GM23338 (cell line): ENCODE results near the gene KLHL7.

Experiments used
- CREB1 ChIP-seq: fragments of 250-450 bp; sonication (Bioruptor Pico); IDR thresholded peaks from 2 replicates; pipeline ENCODE4 v1.5.0; 2020; ENCODE audit warnings: low read depth, mild to moderate bottlenecking, moderate library complexity
- JUNB ChIP-seq: IDR thresholded peaks from one replicate; pipeline ENCODE4 v1.6.1; 2016; ENCODE audit warnings: antibody characterized with exemption; ENCODE audit not compliant: unreplicated experiment
- TF ChIP-seq, protein P1 (sequence below): IDR thresholded peaks from one replicate; pipeline ENCODE4 v1.6.1; 2018; ENCODE audit warnings: antibody characterized with exemption; ENCODE audit not compliant: unreplicated experiment
- TF ChIP-seq, protein P2 (sequence below), 2 experiments: fragments of 200-600 bp in 1 of 2; sonication (generic) in 1 of 2; conservative IDR thresholded peaks; 2 replicates each; pipeline versions ENCODE4 v1.5.1 to v1.6.1; 2016 to 2017; ENCODE audit warnings: antibody characterized with exemption in 2 of 2, low read depth in 2 of 2, mild to moderate bottlenecking in 2 of 2, moderate library complexity in 1 of 2

DNA sequence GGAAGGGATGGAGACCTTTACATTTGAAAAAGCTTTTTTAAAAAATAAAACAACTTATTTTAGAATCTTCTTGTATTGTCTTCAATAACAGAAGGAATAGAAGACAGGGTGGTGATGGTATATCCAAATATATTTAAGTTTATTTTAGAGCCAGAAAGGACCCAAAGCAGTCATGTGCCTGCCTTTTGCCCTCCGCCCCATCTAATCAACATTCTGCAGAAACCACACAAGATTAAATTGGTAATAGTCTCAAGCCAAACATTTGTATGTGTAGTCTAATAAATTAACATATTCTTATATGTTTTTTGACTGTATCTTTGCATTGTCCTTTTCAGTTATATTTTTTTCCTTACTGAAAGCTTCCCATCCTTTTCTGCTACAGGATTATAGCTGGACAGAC lies 59.7 kb downstream of the KLHL7 start:
- TF ChIP-seq, protein P1, sequence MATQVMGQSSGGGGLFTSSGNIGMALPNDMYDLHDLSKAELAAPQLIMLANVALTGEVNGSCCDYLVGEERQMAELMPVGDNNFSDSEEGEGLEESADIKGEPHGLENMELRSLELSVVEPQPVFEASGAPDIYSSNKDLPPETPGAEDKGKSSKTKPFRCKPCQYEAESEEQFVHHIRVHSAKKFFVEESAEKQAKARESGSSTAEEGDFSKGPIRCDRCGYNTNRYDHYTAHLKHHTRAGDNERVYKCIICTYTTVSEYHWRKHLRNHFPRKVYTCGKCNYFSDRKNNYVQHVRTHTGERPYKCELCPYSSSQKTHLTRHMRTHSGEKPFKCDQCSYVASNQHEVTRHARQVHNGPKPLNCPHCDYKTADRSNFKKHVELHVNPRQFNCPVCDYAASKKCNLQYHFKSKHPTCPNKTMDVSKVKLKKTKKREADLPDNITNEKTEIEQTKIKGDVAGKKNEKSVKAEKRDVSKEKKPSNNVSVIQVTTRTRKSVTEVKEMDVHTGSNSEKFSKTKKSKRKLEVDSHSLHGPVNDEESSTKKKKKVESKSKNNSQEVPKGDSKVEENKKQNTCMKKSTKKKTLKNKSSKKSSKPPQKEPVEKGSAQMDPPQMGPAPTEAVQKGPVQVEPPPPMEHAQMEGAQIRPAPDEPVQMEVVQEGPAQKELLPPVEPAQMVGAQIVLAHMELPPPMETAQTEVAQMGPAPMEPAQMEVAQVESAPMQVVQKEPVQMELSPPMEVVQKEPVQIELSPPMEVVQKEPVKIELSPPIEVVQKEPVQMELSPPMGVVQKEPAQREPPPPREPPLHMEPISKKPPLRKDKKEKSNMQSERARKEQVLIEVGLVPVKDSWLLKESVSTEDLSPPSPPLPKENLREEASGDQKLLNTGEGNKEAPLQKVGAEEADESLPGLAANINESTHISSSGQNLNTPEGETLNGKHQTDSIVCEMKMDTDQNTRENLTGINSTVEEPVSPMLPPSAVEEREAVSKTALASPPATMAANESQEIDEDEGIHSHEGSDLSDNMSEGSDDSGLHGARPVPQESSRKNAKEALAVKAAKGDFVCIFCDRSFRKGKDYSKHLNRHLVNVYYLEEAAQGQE, result no peak
- TF ChIP-seq, protein P2, sequence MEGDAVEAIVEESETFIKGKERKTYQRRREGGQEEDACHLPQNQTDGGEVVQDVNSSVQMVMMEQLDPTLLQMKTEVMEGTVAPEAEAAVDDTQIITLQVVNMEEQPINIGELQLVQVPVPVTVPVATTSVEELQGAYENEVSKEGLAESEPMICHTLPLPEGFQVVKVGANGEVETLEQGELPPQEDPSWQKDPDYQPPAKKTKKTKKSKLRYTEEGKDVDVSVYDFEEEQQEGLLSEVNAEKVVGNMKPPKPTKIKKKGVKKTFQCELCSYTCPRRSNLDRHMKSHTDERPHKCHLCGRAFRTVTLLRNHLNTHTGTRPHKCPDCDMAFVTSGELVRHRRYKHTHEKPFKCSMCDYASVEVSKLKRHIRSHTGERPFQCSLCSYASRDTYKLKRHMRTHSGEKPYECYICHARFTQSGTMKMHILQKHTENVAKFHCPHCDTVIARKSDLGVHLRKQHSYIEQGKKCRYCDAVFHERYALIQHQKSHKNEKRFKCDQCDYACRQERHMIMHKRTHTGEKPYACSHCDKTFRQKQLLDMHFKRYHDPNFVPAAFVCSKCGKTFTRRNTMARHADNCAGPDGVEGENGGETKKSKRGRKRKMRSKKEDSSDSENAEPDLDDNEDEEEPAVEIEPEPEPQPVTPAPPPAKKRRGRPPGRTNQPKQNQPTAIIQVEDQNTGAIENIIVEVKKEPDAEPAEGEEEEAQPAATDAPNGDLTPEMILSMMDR (conservative IDR thresholded peaks at IDR 0.05; ENCODE audit: low read depth in 2 of 2), result no peak
- TF ChIP-seq JUNB, result no peak
- TF ChIP-seq CREB1, result no peak
